ENCODE results near the gene ZNF320. TPM values are rescaled to one million over a fixed set of nuclear protein-coding genes. Genes with fewer than 3 reads are reported as not detected.

Gene ZNF320
- total and polyA plus RNA-seq, 9 of the 15 experiments (the other 6 are each of a cell fraction or from before 2014, with no cell fraction given), result 5.4 to 25.6 (median 11.7) TPM

DNA sequence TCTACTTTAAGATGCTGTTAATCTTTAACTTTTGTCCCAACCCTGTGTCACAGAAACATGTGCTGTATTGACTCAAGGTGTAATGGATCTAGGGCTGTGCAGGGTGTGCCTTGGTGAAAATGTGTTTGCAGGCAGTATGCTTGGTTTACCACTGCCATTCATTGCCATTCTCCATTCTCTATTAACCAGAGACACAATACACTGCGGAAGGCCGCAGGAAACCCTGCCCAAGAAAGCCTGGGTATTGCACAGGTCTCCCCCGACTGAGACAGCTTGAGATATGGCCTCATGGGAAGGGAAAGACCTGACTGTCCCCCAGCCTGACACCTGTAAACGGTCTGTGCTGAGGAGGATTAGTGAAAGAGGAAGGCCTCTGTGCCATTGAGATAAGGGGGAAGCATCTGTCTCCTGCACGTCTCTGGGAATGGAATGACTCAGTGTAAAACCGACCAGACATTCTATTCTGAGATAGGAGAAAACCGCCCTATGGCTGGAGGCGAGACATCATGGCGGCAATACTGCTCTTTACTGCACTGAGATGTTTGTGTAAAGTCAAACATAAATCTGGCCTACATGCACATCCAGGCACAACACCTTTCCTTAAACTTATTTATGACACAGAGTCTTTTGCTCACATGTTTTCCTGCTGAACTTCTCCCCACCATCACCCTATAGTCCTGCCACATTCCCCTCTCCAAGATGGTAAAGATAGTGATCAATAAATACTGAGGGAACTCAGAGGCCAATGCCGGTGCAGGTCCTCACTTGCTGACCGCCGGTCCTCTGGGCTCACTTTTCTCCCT, 38.9 kb upstream of the ZNF320 start (continued):
- no peak for TF ChIP-seq ZNF407 (IDR thresholded peaks at IDR 0.05; ENCODE audit: low read depth)
- no peak for TF ChIP-seq SMAD1 (IDR thresholded peaks at IDR 0.05; ENCODE audit: low read depth, low read length, partially characterized antibody)
- TF ChIP-seq MBD2 (IDR thresholded peaks at IDR 0.05; ENCODE audit: borderline replicate concordance, low read depth), result peak; percentile 84
- 0 out of 2 replicates have a peak, but pooled peaks have one; percentile 44 for TF ChIP-seq CEBPG (CRISPR knock-in tag; IDR thresholded peaks at IDR 0.05)
- TF ChIP-seq CEBPG (tag; conservative IDR thresholded peaks at IDR 0.05 in 1 of 2, IDR thresholded peaks at IDR 0.05 in 1 of 2), result no peak
- no peak for TF ChIP-seq HDGF (IDR thresholded peaks at IDR 0.05)
- peak; percentile 49; the same call in 1 of the 2 replicates for TF ChIP-seq GABPB1 (CRISPR knock-in tag; IDR thresholded peaks at IDR 0.05)
- TF ChIP-seq JUN (IDR thresholded peaks at IDR 0.05; ENCODE audit: borderline replicate concordance, low read depth, low read length), result peak; percentile 60
- no peak for TF ChIP-seq JUN (CRISPR knock-in tag; IDR thresholded peaks at IDR 0.05; ENCODE audit: borderline replicate concordance)
- no peak for TF ChIP-seq ZNF436 (CRISPR knock-in tag; IDR thresholded peaks at IDR 0.05)
- TF ChIP-seq ATF4 (CRISPR knock-in tag; IDR thresholded peaks at IDR 0.05), result peak; percentile 84
- peak; percentile 68 for TF ChIP-seq VEZF1 (CRISPR knock-in tag; IDR thresholded peaks at IDR 0.05)
- no peak for TF ChIP-seq ZNF551 (CRISPR knock-in tag; IDR thresholded peaks at IDR 0.05)
- 0 out of 2 replicates have a peak, but pooled peaks have one; percentile 18 for TF ChIP-seq ELF2 (CRISPR knock-in tag; IDR thresholded peaks at IDR 0.05)
- no peak for TF ChIP-seq RBM34 (IDR thresholded peaks at IDR 0.05; ENCODE audit: borderline replicate concordance, insufficient read depth, low read length)
- TF ChIP-seq ZNF3 (CRISPR knock-in tag; IDR thresholded peaks at IDR 0.05), result no peak
- peak; percentile 49; the same call in 1 of the 2 replicates for TF ChIP-seq ZBTB7A (IDR thresholded peaks at IDR 0.05; ENCODE audit: borderline replicate concordance, control insufficient read depth, low read depth, low read length)
- TF ChIP-seq EGR1 (conservative IDR thresholded peaks at IDR 0.05), result no peak

Measured in K562 (cell line).